H1 (cell line): Measurements from ENCODE around the gene CAMK2G. TPM values are rescaled to one million over a fixed set of nuclear protein-coding genes. Genes with fewer than 3 reads are reported as not detected.

Experiments used
- CTCF ChIA-PET: fragments of 300-600 bp; sonication (Branson Sonifier 250); formaldehyde crosslinking; loops from one replicate; lab custom pipeline; 2021; ENCODE audit not compliant: partially characterized antibody; lab: Charles Lee
- POLR2A ChIA-PET: fragments of 300-600 bp; sonication (Branson Sonifier 250); formaldehyde crosslinking; loops from one replicate; lab custom pipeline; 2021; ENCODE audit warnings: inconsistent platforms; ENCODE audit not compliant: partially characterized antibody; lab: Charles Lee
- DNase-seq, 2 experiments: peaks; one replicate each; pipeline versions ENCODE4 v3.0.0 to v3.0.0-alpha.2; 2010 to 2022; ENCODE audit warnings: low spot score in 2 of 2, low read depth in 1 of 2, mixed read lengths in 1 of 2
- FAIRE-seq: peaks from 2 replicates; lab custom pipeline; 2011; peaks lifted over from hg19 to GRCh38; lab: Jason Lieb, UNC
- H2AFZ ChIP-seq: 2 replicates; pipeline ENCODE4 v1.8.1; 2012; ENCODE audit warnings: low read length, inconsistent platforms
- H2AK5ac ChIP-seq: 2 replicates; pipeline ENCODE4 v1.6.1; 2013; ENCODE audit warnings: low read depth, low read length
- H2BK120ac ChIP-seq: replicated peaks from 2 replicates; pipeline ENCODE3; 2013; ENCODE audit warnings: low read depth, low read length, inconsistent platforms
- H2BK12ac ChIP-seq: 2 replicates; pipeline ENCODE4 v1.6.1; 2013; ENCODE audit warnings: low read depth, low read length
- H2BK15ac ChIP-seq: 2 replicates; pipeline ENCODE4 v1.6.1; 2013; ENCODE audit warnings: low read length
- H2BK20ac ChIP-seq: 2 replicates; pipeline ENCODE4 v1.6.1; 2013; ENCODE audit warnings: low read length
- H2BK5ac ChIP-seq: 2 replicates; pipeline ENCODE4 v1.6.1; 2013; ENCODE audit warnings: low read depth, low read length
- H3K14ac ChIP-seq: 2 replicates; pipeline ENCODE4 v1.6.1; 2013; ENCODE audit warnings: inconsistent platforms; ENCODE audit not compliant: insufficient read length
- H3K18ac ChIP-seq: 2 replicates; pipeline ENCODE4 v1.6.1; 2013; ENCODE audit warnings: low read length; ENCODE audit errors: extremely low read depth
- H3K23ac ChIP-seq: 2 replicates; pipeline ENCODE4 v1.6.1; 2013; ENCODE audit warnings: inconsistent platforms; ENCODE audit not compliant: insufficient read length
- H3K23me2 ChIP-seq: 2 replicates; pipeline ENCODE4 v1.6.1; 2013; ENCODE audit warnings: low read depth, low read length
- H3K27ac ChIP-seq: 2 replicates; pipeline ENCODE4 v1.6.1; 2011; ENCODE audit warnings: low read depth, low read length, inconsistent platforms
- H3K27me3 ChIP-seq, 4 experiments: replicated peaks in 1 of 4; 1 replicate in 1 of 4; 2 replicates in 3 of 4; pipeline versions ENCODE4 v1.6.1 to v1.8.1; 2011 to 2013; ENCODE audit warnings: low read length in 3 of 4, mild to moderate bottlenecking in 3 of 4, inconsistent platforms in 2 of 4, mixed read lengths in 2 of 4, moderate library complexity in 1 of 4; ENCODE audit not compliant: control insufficient read depth in 3 of 4, insufficient read depth in 3 of 4; ENCODE audit errors: extremely low read depth in 1 of 4
- H3K36me3 ChIP-seq, 4 experiments: 2 replicates each; pipeline versions ENCODE4 v1.6.1 to v1.8.1; 2011 to 2013; ENCODE audit warnings: mild to moderate bottlenecking in 4 of 4, low read length in 3 of 4, moderate library complexity in 2 of 4, control low read depth in 1 of 4, inconsistent platforms in 1 of 4; ENCODE audit not compliant: insufficient read depth in 4 of 4, control insufficient read depth in 2 of 4
- H3K4ac ChIP-seq: replicated peaks from 2 replicates; pipeline ENCODE3; 2013; ENCODE audit warnings: low read length, low read depth, mixed read lengths, inconsistent platforms; ENCODE audit not compliant: insufficient read length
- H3K4me1 ChIP-seq, 4 experiments: replicated peaks in 1 of 4; 1 replicate in 1 of 4; 2 replicates in 3 of 4; pipeline versions ENCODE4 v1.6.1 to v1.8.1; 2011 to 2013; ENCODE audit warnings: low read length in 3 of 4, inconsistent platforms in 2 of 4, mixed read lengths in 1 of 4; ENCODE audit not compliant: insufficient read depth in 4 of 4, control insufficient read depth in 3 of 4
- H3K4me2 ChIP-seq, 2 experiments: 2 replicates each; pipeline versions ENCODE4 v1.6.1 to v1.8.1; 2011 to 2013; ENCODE audit warnings: low read depth in 2 of 2, low read length in 2 of 2, control low read depth in 1 of 2, inconsistent platforms in 1 of 2, mild to moderate bottlenecking in 1 of 2; ENCODE audit not compliant: insufficient read depth in 1 of 2
- H3K4me3 ChIP-seq, 4 experiments: fragments of 200-600, 300-600 bp in 1 of 4; sonication (generic), shearing (Covaris generic), sonication (Bioruptor Twin) in 1 of 4; 2 replicates each; pipeline versions ENCODE4 v1.5.1 to v1.8.1; 2011 to 2016; ENCODE audit warnings: low read length in 4 of 4, low read depth in 3 of 4, control low read depth in 2 of 4, inconsistent platforms in 2 of 4, mild to moderate bottlenecking in 2 of 4, mixed read lengths in 1 of 4, moderate library complexity in 1 of 4; ENCODE audit not compliant: insufficient read depth in 2 of 4; ENCODE audit errors: extremely low read depth in 1 of 4
- H3K56ac ChIP-seq: replicated peaks from 2 replicates; pipeline ENCODE3; 2013; ENCODE audit warnings: low read depth, mild to moderate bottlenecking, mixed read lengths, low read length, inconsistent platforms; ENCODE audit not compliant: insufficient read length
- H3K79me1 ChIP-seq: 2 replicates; pipeline ENCODE4 v1.6.1; 2013; ENCODE audit warnings: low read depth, low read length, control low read depth
- H3K79me2 ChIP-seq, 2 experiments: 2 replicates each; pipeline versions ENCODE4 v1.6.1 to v1.8.1; 2012 to 2013; ENCODE audit warnings: low read length in 2 of 2, mild to moderate bottlenecking in 2 of 2, inconsistent platforms in 1 of 2; ENCODE audit not compliant: insufficient read depth in 2 of 2, control insufficient read depth in 1 of 2
- H3K9ac ChIP-seq, 4 experiments: replicated peaks in 1 of 4; 1 replicate in 1 of 4; 2 replicates in 3 of 4; pipeline versions ENCODE4 v1.6.1 to v1.8.1; 2011 to 2013; ENCODE audit warnings: low read depth in 3 of 4, low read length in 3 of 4, control low read depth in 2 of 4, mild to moderate bottlenecking in 2 of 4, moderate library complexity in 2 of 4, inconsistent platforms in 1 of 4; ENCODE audit errors: extremely low read depth in 1 of 4
- H3K9me3 ChIP-seq, 2 experiments: 2 replicates each; pipeline versions ENCODE4 v1.6.1 to v1.8.1; 2012 to 2013; ENCODE audit warnings: mild to moderate bottlenecking in 2 of 2, moderate library complexity in 2 of 2, control low read depth in 1 of 2, inconsistent platforms in 1 of 2, low read depth in 1 of 2, low read length in 1 of 2, mixed read lengths in 1 of 2; ENCODE audit not compliant: insufficient read depth in 2 of 2
- H4K20me1 ChIP-seq, 2 experiments: replicated peaks in 1 of 2; 2 replicates each; pipeline versions ENCODE3 to v1.8.1; 2011 to 2013; ENCODE audit warnings: inconsistent platforms in 2 of 2, low read length in 2 of 2, mild to moderate bottlenecking in 1 of 2; ENCODE audit not compliant: insufficient read depth in 2 of 2, control insufficient read depth in 1 of 2
- H4K5ac ChIP-seq: 2 replicates; pipeline ENCODE4 v1.6.1; 2013; ENCODE audit warnings: low read length, low read depth, mixed read lengths, inconsistent platforms; ENCODE audit not compliant: insufficient read length
- H4K8ac ChIP-seq: 2 replicates; pipeline ENCODE4 v1.8.0; 2013; ENCODE audit warnings: mild to moderate bottlenecking, moderate library complexity, low read length, inconsistent platforms; ENCODE audit not compliant: insufficient read depth; ENCODE audit errors: extremely low read depth
- H4K91ac ChIP-seq: replicated peaks from 2 replicates; pipeline ENCODE3; 2013; ENCODE audit warnings: low read length, mixed read lengths, inconsistent platforms; ENCODE audit not compliant: insufficient read length
- CREB1 ChIP-seq: IDR thresholded peaks from 2 replicates; pipeline ENCODE4 v1.6.1; 2012; ENCODE audit warnings: inconsistent platforms
- HDAC6 ChIP-seq: IDR thresholded peaks from one replicate; pipeline ENCODE4 v1.7.1; 2012; ENCODE audit warnings: low read depth, mild to moderate bottlenecking, inconsistent platforms, low read length, moderate library complexity
- JUND ChIP-seq: IDR thresholded peaks from 2 replicates; pipeline ENCODE4 v1.6.1; 2011; ENCODE audit warnings: mild to moderate bottlenecking, improper control_type of control experiment, low read length
- KDM4A ChIP-seq: IDR thresholded peaks from one replicate; pipeline ENCODE4 v1.7.1; 2012; ENCODE audit warnings: low read depth, mild to moderate bottlenecking, moderate library complexity, low read length, inconsistent platforms; ENCODE audit not compliant: severe bottlenecking
- PHF8 ChIP-seq: fragments of 200-600 bp; sonication (generic); conservative IDR thresholded peaks from 2 replicates; pipeline ENCODE4 v1.7.1; 2012; ENCODE audit warnings: low read depth, mild to moderate bottlenecking, inconsistent platforms, low read length, moderate library complexity
- POLR2A ChIP-seq, 2 experiments: IDR thresholded peaks; 1 replicate in 1 of 2; 2 replicates in 1 of 2; pipeline ENCODE4 v1.6.1; 2011; ENCODE audit warnings: low read depth in 2 of 2, low read length in 2 of 2, mild to moderate bottlenecking in 2 of 2; ENCODE audit errors: control extremely low read depth in 1 of 2
- SP2 ChIP-seq: IDR thresholded peaks from 2 replicates; pipeline ENCODE4 v1.6.1; 2012; ENCODE audit warnings: mild to moderate bottlenecking, low read length, inconsistent platforms
- WGBS, 2 experiments: shearing (Covaris generic) in 1 of 2; methylation state at CpG; one replicate each; pipeline versions ENCODE4 v1.1.6 to v1.1.7; 2013 to 2015; ENCODE audit warnings: low lambda C conversion rate in 2 of 2, mixed read lengths in 2 of 2, inconsistent platforms in 1 of 2, low coverage in 1 of 2, missing lambda C conversion rate in 1 of 2; ENCODE audit not compliant: insufficient replicate concordance in 2 of 2, insufficient coverage in 1 of 2, insufficient read length in 1 of 2; ENCODE audit errors: extremely low coverage in 1 of 2, missing lambda C conversion rate in 1 of 2; 5-methylcytosine and 5-hydroxymethylcytosine counted together
- polyA plus RNA-seq, 7 experiments: library from polyadenylated mRNA; depleted of rRNA in 3 of 7; stranded (reverse) in 5 of 7; unstranded in 2 of 7; fragments of >200 nt in 5 of 7; fragments of 200-250 nt in 2 of 7; gene quantifications; 1 replicate in 5 of 7; 2 replicates in 1 of 7; 4 replicates in 1 of 7; pipeline versions ENCODE4 v1.2.1 to v1.2.3, GENCODE V29; 2011 to 2013; ENCODE audit warnings: missing spikeins in 2 of 7, mixed read lengths in 2 of 7
- total RNA-seq: library from RNA; stranded (reverse); fragmentation: NEBNext Ultra II Directional; extraction: Animal tissue kit (Norgen Biotek cat#: 25700); gene quantifications from 2 replicates; pipeline ENCODE4 v1.2.1, GENCODE V29; 2021

Gene CAMK2G
- total and polyA plus RNA-seq, 2 of the 8 experiments (the other 6 are each of a cell fraction or from before 2014, with no cell fraction given) = 28.9 to 31.7 TPM

GRCh38 chr10:73859784-73860491 lies 14.4 kb downstream of the CAMK2G start:
- no peak overlapping the region; the same call in 1 of the 2 replicates for H4K8ac ChIP-seq
- peaks cover 0 to 9% of the 10 kb centered on the region in 2 experiments; a peak in 2 of 4 replicates for H3K79me2 ChIP-seq
- DNase-seq (no peak), FAIRE-seq (no peak)
- peaks cover 7% of the 10 kb centered on the region for H3K79me1 ChIP-seq
- ChIA-PET CTCF (interaction anchor here (1.2 to 18.1 kb wide), 5 partner anchors 6 to 41 kb away, joined by 5 to 243 read pairs (median 17); partner anchors contain the start of gene CAMK2G), POLR2A (interaction anchor here (0.6 to 1.3 kb wide), 2 partner anchors 9 to 15 kb away, joined by 3 to 4 read pairs; no protein-coding TSS in a partner anchor)
- H3K4me1 ChIP-seq = peaks cover 0 to 3% (median under 1%) of the 10 kb centered on the region in 4 experiments; a peak in 3 of 7 replicates
- H3K36me3 ChIP-seq = peaks cover 6 to 22% (median 14%) of the 10 kb centered on the region in 4 experiments; a peak in 4 of 8 replicates
- H3K14ac ChIP-seq = no peak overlapping the region
- no peak for TF ChIP-seq CREB1
- TF ChIP-seq POLR2A (IDR thresholded peaks at IDR 0.05; ENCODE audit: control extremely low read depth in 1 of 2, low read depth in 2 of 2, low read length in 2 of 2) = no peak
- no peak for TF ChIP-seq SP2
- TF ChIP-seq PHF8 = no peak
- no peak for TF ChIP-seq HDAC6
- TF ChIP-seq JUND = no peak
- no peak for TF ChIP-seq KDM4A
- no peaks in the 10 kb centered on the region for H3K23me2 ChIP-seq
- no peak overlapping the region for H2BK5ac ChIP-seq
- no peak overlapping the region for H3K27ac ChIP-seq
- no peak overlapping the region for H3K4me3 ChIP-seq
- H4K5ac ChIP-seq = no peak overlapping the region
- H2BK15ac ChIP-seq = no peak overlapping the region
- H2BK12ac ChIP-seq = no peak overlapping the region
- no peak overlapping the region for H4K91ac ChIP-seq
- H3K9me3 ChIP-seq = no peaks in the 10 kb centered on the region
- no peak overlapping the region for H2AFZ ChIP-seq
- H3K4me2 ChIP-seq = no peak overlapping the region
- no peak overlapping the region for H2AK5ac ChIP-seq
- no peak overlapping the region for H3K23ac ChIP-seq
- H3K18ac ChIP-seq = no peak overlapping the region
- H3K27me3 ChIP-seq = no peaks in the 10 kb centered on the region
- no peak overlapping the region for H3K9ac ChIP-seq
- WGBS, 2 experiments = 88% methylated on average over 7 of the region's 7 CpGs; no CpG with 5 or more reads in 1 of the 2 experiments
- H2BK120ac ChIP-seq = no peak overlapping the region
- H3K4ac ChIP-seq = no peak overlapping the region
- no peak overlapping the region for H3K56ac ChIP-seq
- peaks cover 7 to 20% of the 10 kb centered on the region in 2 experiments for H4K20me1 ChIP-seq
- no peak overlapping the region; the same call in 1 of the 2 replicates for H2BK20ac ChIP-seq
